ENCODE measurements around the gene CCDC68. TPM values are rescaled to one million over a fixed set of nuclear protein-coding genes. Genes with fewer than 3 reads are reported as not detected.

Gene CCDC68
- total and polyA plus RNA-seq, 2 donors (not counting 1 experiment from before 2014, with no cell fraction given), result 5.1 to 8.3 TPM

GRCh38 chr18:54910161-54910919 lies 48.9 kb downstream of the CCDC68 start:
- H2AFZ ChIP-seq (ENCODE audit: low read length), result no peak overlapping the region
- no peaks in the 10 kb centered on the region for H4K20me1 ChIP-seq (ENCODE audit: control insufficient read depth, extremely low read depth, insufficient read depth, low read length)
- H3K4me2 ChIP-seq (ENCODE audit: extremely low read depth, insufficient read depth, low read length), result no peak overlapping the region
- H3K9me3 ChIP-seq (ENCODE audit: control insufficient read depth, insufficient read depth, low read depth, low read length), result no peaks in the 10 kb centered on the region
- no peaks in the 10 kb centered on the region for H3K27me3 ChIP-seq (ENCODE audit: control insufficient read depth, insufficient read depth, low read length)
- H3K4me3 ChIP-seq (replicated peaks in 1 of 4; ENCODE audit: control extremely low read depth in 1 of 4, insufficient read depth in 1 of 4, low read depth in 3 of 4, low read length in 4 of 4), result no peak overlapping the region
- H3K4me1 ChIP-seq (ENCODE audit: control insufficient read depth, extremely low read depth, insufficient read depth, low read length), result no peaks in the 10 kb centered on the region
- H3K79me2 ChIP-seq (ENCODE audit: control insufficient read depth, insufficient read depth, low read length), result no peaks in the 10 kb centered on the region
- TF ChIP-seq EZH2 (IDR thresholded peaks at IDR 0.05; ENCODE audit: low read length, missing control alignments) (no peak), CTCF (conservative IDR thresholded peaks at IDR 0.05 in 1 of 2, IDR thresholded peaks at IDR 0.05 in 1 of 2; ENCODE audit: low read depth in 1 of 2, low read length in 2 of 2) (no peak)
- H3K27ac ChIP-seq (ENCODE audit: insufficient read depth, low read length), result no peak overlapping the region
- H3K9ac ChIP-seq (ENCODE audit: insufficient read depth, low read length), result no peak overlapping the region
- no peak for DNase-seq (ENCODE audit: low read depth in 2 of 2)
- H3K36me3 ChIP-seq (ENCODE audit: control insufficient read depth, insufficient read depth, low read length), result no peaks in the 10 kb centered on the region

- H3K4me2 ChIP-seq (ENCODE audit: extremely low read depth, insufficient read depth, low read length), result no peak overlapping the region
- no peak overlapping the region for H3K27ac ChIP-seq (ENCODE audit: insufficient read depth, low read length)
- no peaks in the 10 kb centered on the region for H3K79me2 ChIP-seq (ENCODE audit: control insufficient read depth, insufficient read depth, low read length)
- DNase-seq (ENCODE audit: low read depth in 2 of 2), result no peak
- H3K4me3 ChIP-seq (replicated peaks in 1 of 4; ENCODE audit: control extremely low read depth in 1 of 4, insufficient read depth in 1 of 4, low read depth in 3 of 4, low read length in 4 of 4), result no peak overlapping the region
- TF ChIP-seq EZH2 (IDR thresholded peaks at IDR 0.05; ENCODE audit: low read length, missing control alignments), result no peak
- no peak for TF ChIP-seq CTCF (conservative IDR thresholded peaks at IDR 0.05 in 1 of 2, IDR thresholded peaks at IDR 0.05 in 1 of 2; ENCODE audit: low read depth in 1 of 2, low read length in 2 of 2)
- H3K9me3 ChIP-seq (ENCODE audit: control insufficient read depth, insufficient read depth, low read depth, low read length), result no peaks in the 10 kb centered on the region
- no peaks in the 10 kb centered on the region for H3K36me3 ChIP-seq (ENCODE audit: control insufficient read depth, insufficient read depth, low read length)
- no peak overlapping the region for H3K9ac ChIP-seq (ENCODE audit: insufficient read depth, low read length)
- H3K4me1 ChIP-seq (ENCODE audit: control insufficient read depth, extremely low read depth, insufficient read depth, low read length), result no peaks in the 10 kb centered on the region
- H3K27me3 ChIP-seq (ENCODE audit: control insufficient read depth, insufficient read depth, low read length), result no peaks in the 10 kb centered on the region
- H4K20me1 ChIP-seq (ENCODE audit: control insufficient read depth, extremely low read depth, insufficient read depth, low read length), result no peaks in the 10 kb centered on the region
- H2AFZ ChIP-seq (ENCODE audit: low read length), result no peak overlapping the region
These were observed 49.7 kb downstream of the CCDC68 start for GRCh38 chr18:54909538-54909937.

- no peak overlapping the region for H3K27ac ChIP-seq (ENCODE audit: insufficient read depth, low read length)
- peak in 1 of 2 donors; percentile 56 for DNase-seq (ENCODE audit: low read depth in 2 of 2)
- no peaks in the 10 kb centered on the region for H3K27me3 ChIP-seq (ENCODE audit: control insufficient read depth, insufficient read depth, low read length)
- TF ChIP-seq EZH2 (IDR thresholded peaks at IDR 0.05; ENCODE audit: low read length, missing control alignments) (no peak), CTCF (conservative IDR thresholded peaks at IDR 0.05 in 1 of 2, IDR thresholded peaks at IDR 0.05 in 1 of 2; ENCODE audit: low read depth in 1 of 2, low read length in 2 of 2) (no peak)
- no peaks in the 10 kb centered on the region for H3K4me1 ChIP-seq (ENCODE audit: control insufficient read depth, extremely low read depth, insufficient read depth, low read length)
- H3K79me2 ChIP-seq (ENCODE audit: control insufficient read depth, insufficient read depth, low read length), result no peaks in the 10 kb centered on the region
- H3K4me3 ChIP-seq (replicated peaks in 1 of 4; ENCODE audit: control extremely low read depth in 1 of 4, insufficient read depth in 1 of 4, low read depth in 3 of 4, low read length in 4 of 4), result no peak overlapping the region
- no peaks in the 10 kb centered on the region for H4K20me1 ChIP-seq (ENCODE audit: control insufficient read depth, extremely low read depth, insufficient read depth, low read length)
- no peaks in the 10 kb centered on the region for H3K9me3 ChIP-seq (ENCODE audit: control insufficient read depth, insufficient read depth, low read depth, low read length)
- no peaks in the 10 kb centered on the region for H3K36me3 ChIP-seq (ENCODE audit: control insufficient read depth, insufficient read depth, low read length)
- H3K4me2 ChIP-seq (ENCODE audit: extremely low read depth, insufficient read depth, low read length), result no peak overlapping the region
- no peak overlapping the region for H3K9ac ChIP-seq (ENCODE audit: insufficient read depth, low read length)
- H2AFZ ChIP-seq (ENCODE audit: low read length), result no peak overlapping the region
These were observed 52.7 kb downstream of the CCDC68 start for GRCh38 chr18:54906331-54907185.
